ENCODE results near the gene SRD5A1. TPM values are rescaled to one million over a fixed set of nuclear protein-coding genes. Genes with fewer than 3 reads are reported as not detected.

Gene SRD5A1
- total RNA-seq, result 10.1 and 12.0 TPM in 2 replicates

- intact Hi-C loops (cut with micrococcal nuclease), result loop anchor here (1.0 to 2.0 kb wide), 10 partner anchors 80 to 1236 kb away; partner anchors contain the start of genes FASTKD3, ICE1, MED10 and MTRR
Observed at GRCh38 chr5:6632888-6633468, at the start of gene SRD5A1, which contains the start of gene NSUN2. Gene SRD5A1 (plus strand): TSS chr5:6633440. CDS start chr5:6633577, 137 bp downstream. Gene NSUN2 (minus strand): TSS chr5:6633044. CDS start chr5:6632979, 65 bp downstream.

GRCh38 chr5:6584101-6584645 is 49.1 kb upstream of the SRD5A1 start:
- intact Hi-C loops (cut with micrococcal nuclease), result no loop called here

- intact Hi-C loops (cut with micrococcal nuclease), result no loop called here
Observed at GRCh38 chr5:6584727-6585126, 48.5 kb upstream of the SRD5A1 start.

GRCh38 chr5:6585168-6585567 is 48.1 kb upstream of the SRD5A1 start:
- intact Hi-C loops (cut with micrococcal nuclease), result no loop called here

- intact Hi-C loops (cut with micrococcal nuclease), result no loop called here
Observed at GRCh38 chr5:6585939-6586646, 47.1 kb upstream of the SRD5A1 start.

GRCh38 chr5:6586647-6587042 is 46.6 kb upstream of the SRD5A1 start:
- intact Hi-C loops (cut with micrococcal nuclease), result no loop called here

GRCh38 chr5:6587171-6587570 is 46.1 kb upstream of the SRD5A1 start:
- intact Hi-C loops (cut with micrococcal nuclease), result no loop called here

- intact Hi-C loops (cut with micrococcal nuclease), result no loop called here
Observed at GRCh38 chr5:6590581-6590980, 42.7 kb upstream of the SRD5A1 start.

GRCh38 chr5:6591671-6592288 is 41.5 kb upstream of the SRD5A1 start:
- intact Hi-C loops (cut with micrococcal nuclease), result no loop called here

GRCh38 chr5:6592601-6593000 is 40.6 kb upstream of the SRD5A1 start:
- intact Hi-C loops (cut with micrococcal nuclease), result no loop called here

- intact Hi-C loops (cut with micrococcal nuclease), result no loop called here
Observed at GRCh38 chr5:6593148-6594016, 39.9 kb upstream of the SRD5A1 start.

GRCh38 chr5:6594066-6594465 is 39.2 kb upstream of the SRD5A1 start:
- intact Hi-C loops (cut with micrococcal nuclease), result no loop called here

GRCh38 chr5:6595405-6595804 is 37.8 kb upstream of the SRD5A1 start:
- intact Hi-C loops (cut with micrococcal nuclease), result no loop called here

- intact Hi-C loops (cut with micrococcal nuclease), result no loop called here
Observed at GRCh38 chr5:6596388-6596787, 36.9 kb upstream of the SRD5A1 start.

GRCh38 chr5:6597557-6597956 is 35.7 kb upstream of the SRD5A1 start:
- intact Hi-C loops (cut with micrococcal nuclease), result no loop called here

- intact Hi-C loops (cut with micrococcal nuclease), result no loop called here
Observed at GRCh38 chr5:6598351-6598900, 34.8 kb upstream of the SRD5A1 start.

- intact Hi-C loops (cut with micrococcal nuclease), result no loop called here
Observed at GRCh38 chr5:6599739-6600138, 33.5 kb upstream of the SRD5A1 start.

GRCh38 chr5:6601271-6601670 is 32.0 kb upstream of the SRD5A1 start:
- intact Hi-C loops (cut with micrococcal nuclease), result no loop called here

GRCh38 chr5:6601816-6602215 is 31.4 kb upstream of the SRD5A1 start:
- intact Hi-C loops (cut with micrococcal nuclease), result no loop called here

GRCh38 chr5:6602441-6602840 is 30.8 kb upstream of the SRD5A1 start:
- intact Hi-C loops (cut with micrococcal nuclease), result no loop called here

GRCh38 chr5:6603643-6604042 is 29.6 kb upstream of the SRD5A1 start:
- intact Hi-C loops (cut with micrococcal nuclease), result no loop called here

Data from T-helper 1 cell treated with Interleukin-12 subunit alpha and Interleukin-12 subunit beta and Interleukin-4 antibody, amounts not matched to agents 30 ng/mL and 1 ng/mL, for 36 hours (primary cell).